ENCODE data around the gene UBA52. TPM values are rescaled to one million over a fixed set of nuclear protein-coding genes. Genes with fewer than 3 reads are reported as not detected.

UBA52 gene
- polyA plus RNA-seq, 3 donors: 832 to 3,024 (median 896) TPM

DNA sequence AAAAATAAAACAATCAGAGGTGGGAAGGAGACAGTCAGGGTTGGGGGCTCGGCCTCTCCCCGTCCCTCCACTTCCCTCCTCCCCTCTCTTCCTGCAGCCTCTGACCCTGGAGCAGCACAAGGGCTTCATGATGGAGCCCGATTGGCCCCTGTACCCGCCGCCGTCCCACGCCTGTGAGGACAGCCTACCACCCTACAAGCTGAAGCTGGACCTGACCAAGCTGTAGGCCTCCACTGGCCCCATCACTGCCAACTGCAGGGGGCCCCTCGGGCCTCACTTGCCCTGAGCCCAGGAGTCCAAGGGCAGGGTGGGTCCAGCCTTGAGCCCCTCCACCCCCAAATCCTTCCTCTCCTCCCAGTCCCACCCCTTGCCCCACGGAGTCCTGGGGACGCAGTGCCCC is 48.7 kb downstream of the UBA52 start:
- peaks cover 0 to 6% of the 10 kb centered on the region in 2 donors for H3K9me3 ChIP-seq (replicated peaks in 1 of 2; ENCODE audit: control insufficient read depth in 1 of 2, insufficient read depth in 1 of 2, low read length in 2 of 2)
- intact Hi-C loops (cut with micrococcal nuclease): no loop called here
- H3K4me3 ChIP-seq (replicated peaks in 1 of 3; ENCODE audit: low read depth in 2 of 3, low read length in 3 of 3): no peak overlapping the region
- WGBS (ENCODE audit: insufficient coverage): 85% methylated on average over 6 of the region's 10 CpGs
- peaks cover 23 to 54% (median 31%) of the 10 kb centered on the region in 3 donors for H3K27me3 Mint-ChIP-seq (ENCODE audit: low read depth in 3 of 3)
- no peak overlapping the region for H3K27ac Mint-ChIP-seq
- no peaks in the 10 kb centered on the region for H4K20me1 ChIP-seq (ENCODE audit: insufficient read depth, low read length)
- no peaks in the 10 kb centered on the region for H3K79me2 ChIP-seq (ENCODE audit: insufficient read depth, low read length)
- TF ChIP-seq, protein P1, sequence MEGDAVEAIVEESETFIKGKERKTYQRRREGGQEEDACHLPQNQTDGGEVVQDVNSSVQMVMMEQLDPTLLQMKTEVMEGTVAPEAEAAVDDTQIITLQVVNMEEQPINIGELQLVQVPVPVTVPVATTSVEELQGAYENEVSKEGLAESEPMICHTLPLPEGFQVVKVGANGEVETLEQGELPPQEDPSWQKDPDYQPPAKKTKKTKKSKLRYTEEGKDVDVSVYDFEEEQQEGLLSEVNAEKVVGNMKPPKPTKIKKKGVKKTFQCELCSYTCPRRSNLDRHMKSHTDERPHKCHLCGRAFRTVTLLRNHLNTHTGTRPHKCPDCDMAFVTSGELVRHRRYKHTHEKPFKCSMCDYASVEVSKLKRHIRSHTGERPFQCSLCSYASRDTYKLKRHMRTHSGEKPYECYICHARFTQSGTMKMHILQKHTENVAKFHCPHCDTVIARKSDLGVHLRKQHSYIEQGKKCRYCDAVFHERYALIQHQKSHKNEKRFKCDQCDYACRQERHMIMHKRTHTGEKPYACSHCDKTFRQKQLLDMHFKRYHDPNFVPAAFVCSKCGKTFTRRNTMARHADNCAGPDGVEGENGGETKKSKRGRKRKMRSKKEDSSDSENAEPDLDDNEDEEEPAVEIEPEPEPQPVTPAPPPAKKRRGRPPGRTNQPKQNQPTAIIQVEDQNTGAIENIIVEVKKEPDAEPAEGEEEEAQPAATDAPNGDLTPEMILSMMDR (IDR thresholded peaks at IDR 0.05): no peak
- H2AFZ ChIP-seq (ENCODE audit: insufficient read depth, low read depth, low read length, poor library complexity, severe bottlenecking): no peak overlapping the region
- H3K4me1 Mint-ChIP-seq: no peaks in the 10 kb centered on the region
- DNase-seq: no peak
- H3K27ac ChIP-seq (ENCODE audit: low read depth in 1 of 2, low read length in 2 of 2): no peak overlapping the region
- no peaks in the 10 kb centered on the region for H3K4me1 ChIP-seq (ENCODE audit: control insufficient read depth in 1 of 2, insufficient read depth in 2 of 2, low read length in 2 of 2)
- no peaks in the 10 kb centered on the region for H3K36me3 ChIP-seq (replicated peaks in 1 of 2; ENCODE audit: control insufficient read depth in 1 of 2, insufficient read depth in 2 of 2, low read length in 2 of 2)
- no peak overlapping the region for H3K4me2 ChIP-seq (replicated peaks; ENCODE audit: extremely low read depth, low read length, poor library complexity, severe bottlenecking)
- H3K36me3 Mint-ChIP-seq: no peaks in the 10 kb centered on the region
- H3K9ac ChIP-seq (ENCODE audit: insufficient read depth, low read length, poor library complexity, severe bottlenecking): no peak overlapping the region
- H3K4me3 Mint-ChIP-seq: no peak overlapping the region
- H3K27me3 ChIP-seq (ENCODE audit: control insufficient read depth in 2 of 2, insufficient read depth in 2 of 2, low read length in 2 of 2): peaks cover 0 to 25% of the 10 kb centered on the region in 2 donors
- H3K9me3 Mint-ChIP-seq: peaks cover 0 to 11% (median 4%) of the 10 kb centered on the region in 7 donors

GRCh38 chr19:18620902-18621301 is 49.2 kb downstream of the UBA52 start:
- Mint-ChIP-seq H3K9me3 (peaks cover 0 to 11% (median 4%) of the 10 kb centered on the region in 7 donors), H3K36me3 (no peaks in the 10 kb centered on the region)
- peaks cover 0 to 6% of the 10 kb centered on the region in 2 donors for H3K9me3 ChIP-seq (replicated peaks in 1 of 2; ENCODE audit: control insufficient read depth in 1 of 2, insufficient read depth in 1 of 2, low read length in 2 of 2)

More at GRCh38 chr19:18620902-18621301, 49.2 kb downstream of the UBA52 start:
- H3K4me2 ChIP-seq (replicated peaks; ENCODE audit: extremely low read depth, low read length, poor library complexity, severe bottlenecking): no peak overlapping the region
- H3K27ac Mint-ChIP-seq: no peak overlapping the region
- WGBS (ENCODE audit: insufficient coverage): 92% methylated on average over 3 of the region's 7 CpGs
- H3K36me3 ChIP-seq (replicated peaks in 1 of 2; ENCODE audit: control insufficient read depth in 1 of 2, insufficient read depth in 2 of 2, low read length in 2 of 2): no peaks in the 10 kb centered on the region
- H3K4me3 ChIP-seq (replicated peaks in 1 of 3; ENCODE audit: low read depth in 2 of 3, low read length in 3 of 3): no peak overlapping the region
- no peaks in the 10 kb centered on the region for H3K79me2 ChIP-seq (ENCODE audit: insufficient read depth, low read length)
- no peaks in the 10 kb centered on the region for H3K4me1 ChIP-seq (ENCODE audit: control insufficient read depth in 1 of 2, insufficient read depth in 2 of 2, low read length in 2 of 2)
- intact Hi-C loops (cut with micrococcal nuclease): no loop called here
- no peak overlapping the region for H3K4me3 Mint-ChIP-seq
- no peak overlapping the region for H3K27ac ChIP-seq (ENCODE audit: low read depth in 1 of 2, low read length in 2 of 2)
- TF ChIP-seq, protein P1 (IDR thresholded peaks at IDR 0.05): no peak
- peaks cover 0 to 20% of the 10 kb centered on the region in 2 donors for H3K27me3 ChIP-seq (ENCODE audit: control insufficient read depth in 2 of 2, insufficient read depth in 2 of 2, low read length in 2 of 2)
- no peaks in the 10 kb centered on the region for H4K20me1 ChIP-seq (ENCODE audit: insufficient read depth, low read length)
- H2AFZ ChIP-seq (ENCODE audit: insufficient read depth, low read depth, low read length, poor library complexity, severe bottlenecking): no peak overlapping the region
- H3K9ac ChIP-seq (ENCODE audit: insufficient read depth, low read length, poor library complexity, severe bottlenecking): no peak overlapping the region
- peaks cover 18 to 52% (median 25%) of the 10 kb centered on the region in 3 donors for H3K27me3 Mint-ChIP-seq (ENCODE audit: low read depth in 3 of 3)
- DNase-seq: no peak
- no peaks in the 10 kb centered on the region for H3K4me1 Mint-ChIP-seq

All from CD14-positive monocyte (primary cell).